Measurements from ENCODE around the gene KCNE3.

KCNE3 gene

DNA sequence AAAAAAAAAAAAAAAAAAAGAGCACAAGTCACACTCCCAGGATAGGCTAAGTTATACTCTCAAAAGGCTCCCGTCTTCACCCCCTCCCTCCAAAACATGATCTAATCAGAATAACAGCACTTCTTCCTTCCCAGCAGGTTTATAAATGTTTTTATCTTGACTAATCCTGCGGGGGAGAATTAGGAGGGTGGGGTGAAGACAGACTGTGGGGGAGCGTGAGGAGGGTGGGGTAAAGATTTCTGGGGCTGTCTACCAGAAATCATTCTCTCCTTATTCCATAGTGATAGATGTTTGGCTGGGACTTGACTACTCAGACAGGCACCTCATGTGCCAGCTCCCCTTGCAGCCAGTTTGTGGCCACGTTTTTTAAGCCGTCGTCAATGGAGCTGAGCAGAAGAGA lies 17.0 kb downstream of the KCNE3 start:
- TF ChIP-seq, protein P1, sequence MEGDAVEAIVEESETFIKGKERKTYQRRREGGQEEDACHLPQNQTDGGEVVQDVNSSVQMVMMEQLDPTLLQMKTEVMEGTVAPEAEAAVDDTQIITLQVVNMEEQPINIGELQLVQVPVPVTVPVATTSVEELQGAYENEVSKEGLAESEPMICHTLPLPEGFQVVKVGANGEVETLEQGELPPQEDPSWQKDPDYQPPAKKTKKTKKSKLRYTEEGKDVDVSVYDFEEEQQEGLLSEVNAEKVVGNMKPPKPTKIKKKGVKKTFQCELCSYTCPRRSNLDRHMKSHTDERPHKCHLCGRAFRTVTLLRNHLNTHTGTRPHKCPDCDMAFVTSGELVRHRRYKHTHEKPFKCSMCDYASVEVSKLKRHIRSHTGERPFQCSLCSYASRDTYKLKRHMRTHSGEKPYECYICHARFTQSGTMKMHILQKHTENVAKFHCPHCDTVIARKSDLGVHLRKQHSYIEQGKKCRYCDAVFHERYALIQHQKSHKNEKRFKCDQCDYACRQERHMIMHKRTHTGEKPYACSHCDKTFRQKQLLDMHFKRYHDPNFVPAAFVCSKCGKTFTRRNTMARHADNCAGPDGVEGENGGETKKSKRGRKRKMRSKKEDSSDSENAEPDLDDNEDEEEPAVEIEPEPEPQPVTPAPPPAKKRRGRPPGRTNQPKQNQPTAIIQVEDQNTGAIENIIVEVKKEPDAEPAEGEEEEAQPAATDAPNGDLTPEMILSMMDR (IDR thresholded peaks at IDR 0.05; ENCODE audit: low read depth, low read length) = no peak
- TF ChIP-seq EZH2phosphoT487 (IDR thresholded peaks at IDR 0.05; ENCODE audit: low read depth) = no peak
- no peaks in the 10 kb centered on the region for H3K79me2 ChIP-seq (ENCODE audit: low read length)
- H3K4me1 ChIP-seq (ENCODE audit: low read length) = peaks cover 8% of the 10 kb centered on the region
- H3K4me2 ChIP-seq (ENCODE audit: low read length) = no peak overlapping the region
- H3K36me3 ChIP-seq (replicated peaks; ENCODE audit: low read depth, low read length) = no peaks in the 10 kb centered on the region
- no peaks in the 10 kb centered on the region for H4K20me1 ChIP-seq (ENCODE audit: insufficient read depth, low read length)
- no peak overlapping the region for H3K4me3 ChIP-seq (ENCODE audit: low read length)
- no peak overlapping the region for H3K9ac ChIP-seq (ENCODE audit: low read length)
- no peak overlapping the region for H2AFZ ChIP-seq (ENCODE audit: low read depth, low read length)
- H3K9me3 ChIP-seq (ENCODE audit: insufficient read depth, low read length) = no peaks in the 10 kb centered on the region
- H3K27ac ChIP-seq (ENCODE audit: low read length) = no peak overlapping the region
- no peaks in the 10 kb centered on the region for H3K27me3 ChIP-seq (ENCODE audit: low read depth, low read length)

DNA sequence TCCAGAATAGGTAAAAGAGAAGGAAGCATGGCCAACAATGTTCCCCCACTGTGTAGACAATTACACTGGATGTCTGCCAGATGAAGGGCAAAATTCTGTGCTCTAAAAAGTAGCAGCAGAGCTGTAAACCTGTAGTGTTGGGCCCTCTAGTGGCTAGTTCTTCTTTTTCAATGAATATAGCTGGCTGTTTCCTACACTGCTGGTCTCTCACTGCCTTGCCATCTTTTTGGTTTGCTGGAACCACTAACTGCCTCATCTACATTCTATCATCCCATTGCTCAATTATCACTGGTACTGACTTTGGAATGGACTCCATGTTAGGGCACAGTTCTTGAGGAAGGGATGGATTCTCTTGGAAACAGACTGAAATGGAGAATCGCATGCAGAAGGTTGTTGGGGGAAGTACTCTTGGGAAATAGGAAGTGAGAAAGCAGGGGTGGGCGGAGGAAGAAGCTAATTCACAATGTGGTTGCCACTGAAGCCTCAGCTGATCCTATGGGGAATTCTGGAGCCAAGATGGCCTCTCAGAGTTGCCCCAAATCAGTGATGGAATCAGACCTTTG lies 17.9 kb downstream of the KCNE3 start:
- H3K9me3 ChIP-seq (ENCODE audit: insufficient read depth, low read length) = no peaks in the 10 kb centered on the region
- peak overlapping the region; percentile 95 for H2AFZ ChIP-seq (ENCODE audit: low read depth, low read length)
- H3K27ac ChIP-seq (ENCODE audit: low read length) = no peak overlapping the region

DNA sequence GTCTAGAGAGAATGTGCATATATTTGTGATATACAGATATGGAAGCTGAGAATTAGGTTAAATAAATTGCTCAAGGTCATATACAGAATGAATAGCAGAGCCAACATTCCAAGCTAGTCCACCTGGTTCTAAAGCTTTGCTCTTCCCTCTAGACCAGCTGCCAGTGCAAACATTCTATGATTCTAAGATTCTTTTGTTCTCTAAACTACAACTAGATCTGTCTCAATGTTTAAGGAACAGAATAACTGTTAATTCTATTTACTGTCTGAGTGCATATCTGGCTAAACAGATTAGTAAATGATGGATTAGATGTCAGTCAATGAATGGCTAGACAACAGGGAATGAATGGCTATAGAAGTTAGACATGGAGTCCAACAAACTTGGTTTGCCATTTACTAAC lies 19.6 kb downstream of the KCNE3 start:
- H3K4me2 ChIP-seq (ENCODE audit: low read length) = no peak overlapping the region
- H3K4me3 ChIP-seq (ENCODE audit: low read length) = no peak overlapping the region
- H2AFZ ChIP-seq (ENCODE audit: low read depth, low read length) = no peak overlapping the region
- H3K79me2 ChIP-seq (ENCODE audit: low read length) = no peaks in the 10 kb centered on the region
- no peaks in the 10 kb centered on the region for H3K27me3 ChIP-seq (ENCODE audit: low read depth, low read length)
- no peaks in the 10 kb centered on the region for H4K20me1 ChIP-seq (ENCODE audit: insufficient read depth, low read length)
- no peak overlapping the region for H3K9ac ChIP-seq (ENCODE audit: low read length)
- no peak overlapping the region for H3K27ac ChIP-seq (ENCODE audit: low read length)
- no peaks in the 10 kb centered on the region for H3K9me3 ChIP-seq (ENCODE audit: insufficient read depth, low read length)
- TF ChIP-seq EZH2phosphoT487 (IDR thresholded peaks at IDR 0.05; ENCODE audit: low read depth) = no peak
- TF ChIP-seq, protein P1 (IDR thresholded peaks at IDR 0.05; ENCODE audit: low read depth, low read length) = no peak
- peaks cover 8% of the 10 kb centered on the region for H3K4me1 ChIP-seq (ENCODE audit: low read length)
- no peaks in the 10 kb centered on the region for H3K36me3 ChIP-seq (replicated peaks; ENCODE audit: low read depth, low read length)

More for the DNA sequence above, 17.9 kb downstream of the KCNE3 start:
- no peaks in the 10 kb centered on the region for H3K27me3 ChIP-seq (ENCODE audit: low read depth, low read length)
- H3K9ac ChIP-seq (ENCODE audit: low read length) = peak overlapping the region; percentile 3; the same call in 1 of the 2 replicates
- peak overlapping the region; percentile 64 for H3K4me3 ChIP-seq (ENCODE audit: low read length)
- H4K20me1 ChIP-seq (ENCODE audit: insufficient read depth, low read length) = no peaks in the 10 kb centered on the region
- H3K4me1 ChIP-seq (ENCODE audit: low read length) = peaks cover 8% of the 10 kb centered on the region
- no peaks in the 10 kb centered on the region for H3K36me3 ChIP-seq (replicated peaks; ENCODE audit: low read depth, low read length)
- TF ChIP-seq, protein P1 (IDR thresholded peaks at IDR 0.05; ENCODE audit: low read depth, low read length) = peak; percentile 92
- TF ChIP-seq EZH2phosphoT487 (IDR thresholded peaks at IDR 0.05; ENCODE audit: low read depth) = no peak
- no peaks in the 10 kb centered on the region for H3K79me2 ChIP-seq (ENCODE audit: low read length)
- peak overlapping the region; percentile 79 for H3K4me2 ChIP-seq (ENCODE audit: low read length)

DNA sequence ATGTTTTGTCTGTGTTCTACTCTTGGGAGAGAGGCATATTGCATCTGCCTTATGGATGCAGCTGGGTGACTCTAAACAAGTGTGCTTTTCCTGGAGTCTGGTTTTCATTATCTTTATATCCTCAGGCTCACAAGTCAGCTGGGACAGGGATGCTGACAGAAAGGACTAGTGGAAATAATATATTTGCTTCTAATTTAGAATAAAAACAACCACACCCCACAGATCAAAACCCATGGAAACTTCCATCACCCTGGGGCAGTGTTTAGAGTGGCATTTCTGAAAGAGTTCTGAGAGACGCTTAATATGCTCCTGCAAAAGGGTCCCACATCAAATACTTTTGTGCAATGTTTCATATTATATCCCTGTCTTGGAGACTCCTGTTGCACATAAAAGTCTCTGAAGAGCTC lies 20.8 kb downstream of the KCNE3 start:
- Histone ChIP-seq H3K36me3 (replicated peaks; ENCODE audit: low read depth, low read length) (no peaks in the 10 kb centered on the region), H3K4me1 (ENCODE audit: low read length) (peaks cover 8% of the 10 kb centered on the region), H3K27ac (ENCODE audit: low read length) (no peak overlapping the region), H3K4me3 (ENCODE audit: low read length) (no peak overlapping the region), H3K9ac (ENCODE audit: low read length) (no peak overlapping the region), H3K4me2 (ENCODE audit: low read length) (no peak overlapping the region), H2AFZ (ENCODE audit: low read depth, low read length) (no peak overlapping the region), H3K9me3 (ENCODE audit: insufficient read depth, low read length) (no peaks in the 10 kb centered on the region), H3K79me2 (ENCODE audit: low read length) (no peaks in the 10 kb centered on the region), H4K20me1 (ENCODE audit: insufficient read depth, low read length) (no peaks in the 10 kb centered on the region), H3K27me3 (ENCODE audit: low read depth, low read length) (no peaks in the 10 kb centered on the region)
- TF ChIP-seq, protein P1 (IDR thresholded peaks at IDR 0.05; ENCODE audit: low read depth, low read length) = no peak
- no peak for TF ChIP-seq EZH2phosphoT487 (IDR thresholded peaks at IDR 0.05; ENCODE audit: low read depth)
